PFSK-1 (cell line): ENCODE measurements around the gene FAM20C.

Experiments used
- POLR2AphosphoS5 ChIP-seq: IDR thresholded peaks from 2 replicates; pipeline ENCODE4 v1.6.1; 2012; ENCODE audit warnings: low read depth, mild to moderate bottlenecking, control low read depth, low read length, moderate library complexity
- TAF1 ChIP-seq: IDR thresholded peaks from 2 replicates; pipeline ENCODE4 v1.6.1; 2012; ENCODE audit warnings: low read length, control low read depth, borderline replicate concordance; ENCODE audit not compliant: insufficient read depth
- TF ChIP-seq, protein P1 (sequence below), 2 experiments: IDR thresholded peaks; 2 replicates each; pipeline versions ENCODE4 v1.6.1 to v1.8.0; 2011 to 2012; ENCODE audit warnings: low read depth in 2 of 2, low read length in 2 of 2, control low read depth in 1 of 2, inconsistent platforms in 1 of 2, mild to moderate bottlenecking in 1 of 2, moderate library complexity in 1 of 2; ENCODE audit not compliant: insufficient read depth in 1 of 2

DNA sequence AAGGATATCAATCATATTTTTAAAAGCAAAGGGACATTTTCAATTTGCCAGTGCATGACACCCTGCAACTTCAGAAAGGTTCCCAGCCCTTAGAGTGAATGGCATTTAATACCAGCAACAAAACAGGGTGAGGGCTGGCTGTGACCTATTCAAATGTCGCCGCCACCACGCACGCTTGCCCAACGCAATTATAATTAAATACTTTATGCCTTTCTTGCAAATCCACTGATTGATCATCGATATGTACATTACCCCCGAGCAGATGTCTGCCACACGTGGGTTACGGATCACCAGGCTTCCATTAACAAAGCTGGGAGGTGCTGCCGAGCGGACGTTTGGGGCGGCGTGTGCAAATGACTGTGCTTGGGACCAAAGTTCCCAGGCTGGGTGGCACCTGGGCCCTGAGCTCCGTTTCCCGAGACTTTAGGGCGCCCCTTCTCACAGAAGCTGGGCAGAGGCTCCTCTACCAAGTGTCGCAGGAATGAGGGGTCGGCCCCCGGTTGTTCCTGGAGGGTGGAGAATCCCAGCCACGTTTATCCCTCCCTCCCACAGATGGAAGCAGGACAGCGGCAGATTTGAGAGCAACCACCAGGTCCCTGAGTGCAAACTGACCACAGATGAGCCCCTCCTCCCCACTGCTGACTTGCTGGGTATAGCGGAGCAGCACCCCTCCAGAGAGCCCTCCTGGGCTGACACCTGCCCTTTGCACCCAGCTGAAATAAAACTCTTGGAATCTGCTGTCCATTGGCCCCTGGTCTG, 101.5 kb downstream of the FAM20C start:
- TF ChIP-seq, protein P1, sequence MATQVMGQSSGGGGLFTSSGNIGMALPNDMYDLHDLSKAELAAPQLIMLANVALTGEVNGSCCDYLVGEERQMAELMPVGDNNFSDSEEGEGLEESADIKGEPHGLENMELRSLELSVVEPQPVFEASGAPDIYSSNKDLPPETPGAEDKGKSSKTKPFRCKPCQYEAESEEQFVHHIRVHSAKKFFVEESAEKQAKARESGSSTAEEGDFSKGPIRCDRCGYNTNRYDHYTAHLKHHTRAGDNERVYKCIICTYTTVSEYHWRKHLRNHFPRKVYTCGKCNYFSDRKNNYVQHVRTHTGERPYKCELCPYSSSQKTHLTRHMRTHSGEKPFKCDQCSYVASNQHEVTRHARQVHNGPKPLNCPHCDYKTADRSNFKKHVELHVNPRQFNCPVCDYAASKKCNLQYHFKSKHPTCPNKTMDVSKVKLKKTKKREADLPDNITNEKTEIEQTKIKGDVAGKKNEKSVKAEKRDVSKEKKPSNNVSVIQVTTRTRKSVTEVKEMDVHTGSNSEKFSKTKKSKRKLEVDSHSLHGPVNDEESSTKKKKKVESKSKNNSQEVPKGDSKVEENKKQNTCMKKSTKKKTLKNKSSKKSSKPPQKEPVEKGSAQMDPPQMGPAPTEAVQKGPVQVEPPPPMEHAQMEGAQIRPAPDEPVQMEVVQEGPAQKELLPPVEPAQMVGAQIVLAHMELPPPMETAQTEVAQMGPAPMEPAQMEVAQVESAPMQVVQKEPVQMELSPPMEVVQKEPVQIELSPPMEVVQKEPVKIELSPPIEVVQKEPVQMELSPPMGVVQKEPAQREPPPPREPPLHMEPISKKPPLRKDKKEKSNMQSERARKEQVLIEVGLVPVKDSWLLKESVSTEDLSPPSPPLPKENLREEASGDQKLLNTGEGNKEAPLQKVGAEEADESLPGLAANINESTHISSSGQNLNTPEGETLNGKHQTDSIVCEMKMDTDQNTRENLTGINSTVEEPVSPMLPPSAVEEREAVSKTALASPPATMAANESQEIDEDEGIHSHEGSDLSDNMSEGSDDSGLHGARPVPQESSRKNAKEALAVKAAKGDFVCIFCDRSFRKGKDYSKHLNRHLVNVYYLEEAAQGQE (IDR thresholded peaks at IDR 0.05; ENCODE audit: insufficient read depth in 1 of 2, low read depth in 2 of 2, low read length in 2 of 2), result no peak
- TF ChIP-seq POLR2AphosphoS5 (no peak), TAF1 (no peak)
